ENCODE results near the gene CARMIL1.

DNA sequence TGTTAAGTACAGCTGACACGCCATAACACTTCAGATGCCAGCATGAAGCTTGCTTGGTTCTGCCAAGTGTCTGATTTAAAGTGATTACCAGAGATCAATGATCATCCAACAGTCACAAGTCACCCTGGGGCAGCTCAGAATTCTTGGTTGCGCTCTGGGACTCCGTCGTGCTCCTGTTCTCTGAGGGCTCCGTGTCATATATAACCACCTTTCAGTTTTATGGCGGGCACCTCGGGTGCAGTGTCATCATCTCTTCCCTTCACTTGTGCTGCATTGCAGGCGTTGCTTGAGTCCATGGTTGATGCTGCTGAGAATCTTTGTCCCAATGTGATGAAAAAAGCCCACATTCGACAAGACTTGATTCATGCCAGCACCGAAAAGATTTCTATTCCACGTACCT is 271.5 kb downstream of the CARMIL1 start:
- TF ChIP-seq, protein P1, sequence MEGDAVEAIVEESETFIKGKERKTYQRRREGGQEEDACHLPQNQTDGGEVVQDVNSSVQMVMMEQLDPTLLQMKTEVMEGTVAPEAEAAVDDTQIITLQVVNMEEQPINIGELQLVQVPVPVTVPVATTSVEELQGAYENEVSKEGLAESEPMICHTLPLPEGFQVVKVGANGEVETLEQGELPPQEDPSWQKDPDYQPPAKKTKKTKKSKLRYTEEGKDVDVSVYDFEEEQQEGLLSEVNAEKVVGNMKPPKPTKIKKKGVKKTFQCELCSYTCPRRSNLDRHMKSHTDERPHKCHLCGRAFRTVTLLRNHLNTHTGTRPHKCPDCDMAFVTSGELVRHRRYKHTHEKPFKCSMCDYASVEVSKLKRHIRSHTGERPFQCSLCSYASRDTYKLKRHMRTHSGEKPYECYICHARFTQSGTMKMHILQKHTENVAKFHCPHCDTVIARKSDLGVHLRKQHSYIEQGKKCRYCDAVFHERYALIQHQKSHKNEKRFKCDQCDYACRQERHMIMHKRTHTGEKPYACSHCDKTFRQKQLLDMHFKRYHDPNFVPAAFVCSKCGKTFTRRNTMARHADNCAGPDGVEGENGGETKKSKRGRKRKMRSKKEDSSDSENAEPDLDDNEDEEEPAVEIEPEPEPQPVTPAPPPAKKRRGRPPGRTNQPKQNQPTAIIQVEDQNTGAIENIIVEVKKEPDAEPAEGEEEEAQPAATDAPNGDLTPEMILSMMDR (IDR thresholded peaks at IDR 0.05) = no peak
- TF ChIP-seq EP300 (IDR thresholded peaks at IDR 0.05) = no peak
